Osteoblast (primary cell): ENCODE data around the gene DCST2. TPM values are rescaled to one million over a fixed set of nuclear protein-coding genes. Genes with fewer than 3 reads are reported as not detected.

Experiments
- DNase-seq: peaks from one replicate; pipeline ENCODE4 v3.0.0; 2011; ENCODE audit warnings: low spot score, mixed read lengths; ENCODE audit not compliant: insufficient read length; ENCODE audit errors: missing footprints
- H2AFZ ChIP-seq: 2 replicates; pipeline ENCODE4 v1.6.0; 2011; ENCODE audit warnings: mild to moderate bottlenecking, low read length
- H3K27ac ChIP-seq: 2 replicates; pipeline ENCODE4 v1.5.1; 2011; ENCODE audit warnings: mild to moderate bottlenecking, low read depth, low read length, moderate library complexity
- H3K27me3 ChIP-seq: 2 replicates; pipeline ENCODE4 v1.6.0; 2012; ENCODE audit warnings: mild to moderate bottlenecking, control low read depth, inconsistent platforms, low read length, moderate library complexity; ENCODE audit not compliant: insufficient read depth
- H3K36me3 ChIP-seq: 2 replicates; pipeline ENCODE4 v1.5.1; 2011; ENCODE audit warnings: mild to moderate bottlenecking, low read length, control low read depth, moderate library complexity; ENCODE audit not compliant: insufficient read depth
- H3K4me1 ChIP-seq: 2 replicates; pipeline ENCODE4 v1.5.1; 2011; ENCODE audit warnings: mild to moderate bottlenecking, low read length, control low read depth, moderate library complexity; ENCODE audit not compliant: insufficient read depth
- H3K4me2 ChIP-seq: 2 replicates; pipeline ENCODE4 v1.6.0; 2011; ENCODE audit warnings: mild to moderate bottlenecking, low read length; ENCODE audit not compliant: insufficient read depth
- H3K4me3 ChIP-seq: fragments of 200-600 bp; sonication (generic); 3 replicates; pipeline ENCODE4 v1.5.1; 2012; ENCODE audit warnings: mild to moderate bottlenecking, low read length, inconsistent platforms; ENCODE audit not compliant: insufficient read depth
- H3K79me2 ChIP-seq: 2 replicates; pipeline ENCODE4 v1.6.0; 2012; ENCODE audit warnings: mild to moderate bottlenecking, low read length, control low read depth, inconsistent platforms; ENCODE audit not compliant: insufficient read depth
- H3K9me3 ChIP-seq: 2 replicates; pipeline ENCODE4 v1.5.1; 2011; ENCODE audit warnings: low read depth, low read length, control low read depth
- H4K20me1 ChIP-seq: 2 replicates; pipeline ENCODE4 v1.6.0; 2012; ENCODE audit warnings: mild to moderate bottlenecking, low read length, control low read depth; ENCODE audit not compliant: insufficient read depth
- CTCF ChIP-seq: IDR thresholded peaks from 2 replicates; pipeline ENCODE4 v1.5.1; 2011; ENCODE audit warnings: mild to moderate bottlenecking, low read depth, low read length, moderate library complexity; ENCODE audit errors: extremely low read depth
- small RNA-seq: library from RNA; depleted of rRNA; stranded (forward); fragments of <200 nt; gene quantifications from one replicate; pipeline ENCODE3, GENCODE V24; 2012
- total RNA-seq: library from RNA; depleted of rRNA; stranded (reverse); fragments of >200 nt; gene quantifications from 2 replicates; pipeline ENCODE4 v1.2.3, GENCODE V29; 2012

Gene DCST2
- total RNA-seq, 1 donor, result not detected

GRCh38 chr1:154969246-154969645 is 64.3 kb downstream of the DCST2 start:
- Histone ChIP-seq H3K9me3 (no peaks in the 10 kb centered on the region), H3K4me3 (peak overlapping the region; percentile 83), H3K4me1 (peaks cover 59% of the 10 kb centered on the region), H4K20me1 (peaks cover 39% of the 10 kb centered on the region), H3K36me3 (peaks cover 40% of the 10 kb centered on the region), H2AFZ (no peak overlapping the region), H3K79me2 (peaks cover 55% of the 10 kb centered on the region), H3K4me2 (peak overlapping the region; percentile 99), H3K27me3 (no peaks in the 10 kb centered on the region), H3K27ac (peak overlapping the region; percentile 97)
- no peak for TF ChIP-seq CTCF
- DNase-seq, result peak; percentile 46

GRCh38 chr1:154968731-154969130 is 64.8 kb downstream of the DCST2 start:
- H3K9me3 ChIP-seq, result no peaks in the 10 kb centered on the region
- no peaks in the 10 kb centered on the region for H3K27me3 ChIP-seq
- peak; percentile 68 for DNase-seq
- H2AFZ ChIP-seq, result no peak overlapping the region
- peaks cover 45% of the 10 kb centered on the region for H3K36me3 ChIP-seq
- H3K79me2 ChIP-seq, result peaks cover 56% of the 10 kb centered on the region
- TF ChIP-seq CTCF, result no peak
- peaks cover 39% of the 10 kb centered on the region for H4K20me1 ChIP-seq
- peak overlapping the region; percentile 99 for H3K4me2 ChIP-seq
- peak overlapping the region; percentile 97 for H3K27ac ChIP-seq
- peak overlapping the region; percentile 83 for H3K4me3 ChIP-seq
- H3K4me1 ChIP-seq, result peaks cover 57% of the 10 kb centered on the region

Small RNA genes lying within 50 kb of the gene (small RNA-seq; reads per million reads assigned to genes)
- not detected for gene MIR4258

Other genes with a start within 250 kb of the DCST2 start
- gene KCNN3, start 163.5 kb downstream of the DCST2 start, total RNA-seq, result under 0.01 TPM in 2 replicates
- gene PMVK, start 97.1 kb downstream of the DCST2 start, total RNA-seq, result 6.2 and 6.5 TPM in 2 replicates
- 90.1 and 92.8 TPM in 2 replicates for gene PBXIP1, start 77.7 kb downstream of the DCST2 start, total RNA-seq
- gene PYGO2, start 72.0 kb downstream of the DCST2 start, total RNA-seq, result 12.1 and 18.5 TPM in 2 replicates
- 230 and 239 TPM in 2 replicates for gene SHC1, start 63.0 kb downstream of the DCST2 start, total RNA-seq
- gene CKS1B, start 59.1 kb downstream of the DCST2 start, total RNA-seq, result 23.2 and 23.3 TPM in 2 replicates
- gene FLAD1, start 50.4 kb downstream of the DCST2 start, total RNA-seq, result 17.1 and 20.6 TPM in 2 replicates
- 0.88 TPM in 1 of 2 replicates, not detected in the other for gene LENEP, start 40.2 kb downstream of the DCST2 start, total RNA-seq
- gene ZBTB7B, start 31.0 kb downstream of the DCST2 start, total RNA-seq, result 18.6 and 23.5 TPM in 2 replicates
- not detected in 2 replicates for gene DCST1, start within 50 bp of the DCST2 start, total RNA-seq
- gene ADAM15, start 17.5 kb upstream of the DCST2 start, total RNA-seq, result 89.0 and 101 TPM in 2 replicates
- 3.5 and 3.6 TPM in 2 replicates for gene EFNA4, start 30.0 kb upstream of the DCST2 start, total RNA-seq
- gene EFNA3, start 45.1 kb upstream of the DCST2 start, total RNA-seq, result 1.4 and 2.1 TPM in 2 replicates
- 0.36 and 0.88 TPM in 2 replicates for gene EFNA1, start 94.1 kb upstream of the DCST2 start, total RNA-seq
- gene SLC50A1, start 102.1 kb upstream of the DCST2 start, total RNA-seq, result 34.5 and 38.0 TPM in 2 replicates
- gene DPM3, start 106.8 kb upstream of the DCST2 start, total RNA-seq, result 15.9 and 34.4 TPM in 2 replicates
- gene KRTCAP2, start 139.5 kb upstream of the DCST2 start, total RNA-seq, result 112 and 117 TPM in 2 replicates
- gene TRIM46, start 140.1 kb upstream of the DCST2 start, total RNA-seq, result 3.2 and 3.3 TPM in 2 replicates
- 61.9 and 66.6 TPM in 2 replicates for gene THBS3, start 174.1 kb upstream of the DCST2 start, total RNA-seq
- gene MTX1, start 174.9 kb upstream of the DCST2 start, total RNA-seq, result 37.4 and 42.7 TPM in 2 replicates
- 6.5 and 7.7 TPM in 2 replicates for gene ENTREP3, start 221.7 kb upstream of the DCST2 start, total RNA-seq
- 35.9 and 41.3 TPM in 2 replicates for gene SCAMP3, start 228.6 kb upstream of the DCST2 start, total RNA-seq
- 17.4 and 19.7 TPM in 2 replicates for gene CLK2, start 239.7 kb upstream of the DCST2 start, total RNA-seq
- 2.5 and 2.9 TPM in 2 replicates for gene HCN3, start 243.7 kb upstream of the DCST2 start, total RNA-seq